Loucy (cell line): ENCODE measurements around the gene KRTAP17-1.

Experiments used
- H2AFZ ChIP-seq: fragments of 200-600 bp; sonication (generic); 2 replicates; pipeline ENCODE4 v1.6.0; 2016; ENCODE audit warnings: antibody characterized with exemption, mild to moderate bottlenecking, low read length, moderate library complexity
- H3F3A ChIP-seq: fragments of 200-600 bp; 2 replicates; pipeline ENCODE4 v1.6.0; 2016; ENCODE audit warnings: antibody characterized with exemption, low read depth, mild to moderate bottlenecking
- H3K27me3 ChIP-seq: fragments of 200-600 bp; sonication (generic); 2 replicates; pipeline ENCODE4 v1.6.1; 2014; ENCODE audit warnings: low read length, mild to moderate bottlenecking; ENCODE audit not compliant: insufficient read depth, poor library complexity, severe bottlenecking
- H3K36me3 ChIP-seq: fragments of 200-600 bp; sonication (generic); 2 replicates; pipeline ENCODE4 v1.6.1; 2016; ENCODE audit warnings: low read length; ENCODE audit not compliant: insufficient read depth
- H3K4me1 ChIP-seq: fragments of 200-600 bp; sonication (generic); 2 replicates; pipeline ENCODE4 v1.5.1; 2014; ENCODE audit warnings: low read length, mild to moderate bottlenecking; ENCODE audit not compliant: insufficient read depth, poor library complexity, severe bottlenecking
- H3K4me2 ChIP-seq: fragments of 200-600 bp; sonication (generic); 2 replicates; pipeline ENCODE4 v1.6.0; 2014; ENCODE audit warnings: antibody characterized with exemption, low read length, low read depth, mild to moderate bottlenecking; ENCODE audit not compliant: poor library complexity, severe bottlenecking
- H3K4me3 ChIP-seq: fragments of 200-600 bp; sonication (generic); 2 replicates; pipeline ENCODE4 v1.5.1; 2014; ENCODE audit warnings: low read length, mild to moderate bottlenecking, mixed read lengths; ENCODE audit not compliant: poor library complexity, severe bottlenecking
- H3K79me2 ChIP-seq: fragments of 200-600 bp; sonication (generic); 2 replicates; pipeline ENCODE4 v1.6.1; 2014; ENCODE audit warnings: low read length; ENCODE audit not compliant: insufficient read depth
- H3K9ac ChIP-seq: fragments of 200-600 bp; sonication (generic); 2 replicates; pipeline ENCODE4 v1.6.0; 2014; ENCODE audit warnings: mild to moderate bottlenecking, low read depth, low read length, moderate library complexity; ENCODE audit not compliant: poor library complexity, severe bottlenecking
- H3K9me2 ChIP-seq: fragments of 200-600 bp; sonication (generic); replicated peaks from 2 replicates; pipeline ENCODE4 v1.6.1; 2016; ENCODE audit warnings: low read depth, low read length, mixed read lengths
- H3K9me3 ChIP-seq: fragments of 200-600 bp; sonication (generic); 2 replicates; pipeline ENCODE4 v1.6.1; 2014; ENCODE audit warnings: mild to moderate bottlenecking, antibody characterized with exemption, low read length, low read depth; ENCODE audit not compliant: insufficient read depth
- H4K20me1 ChIP-seq: fragments of 200-600 bp; sonication (generic); 2 replicates; pipeline ENCODE4 v1.6.0; 2014; ENCODE audit warnings: antibody characterized with exemption, low read length, mild to moderate bottlenecking; ENCODE audit not compliant: insufficient read depth, poor library complexity, severe bottlenecking
- CTCF ChIP-seq: fragments of 200-600 bp; sonication (generic); conservative IDR thresholded peaks from 2 replicates; pipeline ENCODE4 v1.5.1; 2014; ENCODE audit warnings: mild to moderate bottlenecking, antibody characterized with exemption, low read length
- EZH2phosphoT487 ChIP-seq: fragments of 200-600 bp; IDR thresholded peaks from 2 replicates; pipeline ENCODE4 v1.6.1; 2018; ENCODE audit warnings: antibody characterized with exemption, mild to moderate bottlenecking, moderate library complexity, borderline replicate concordance

The KRTAP17-1 gene

GRCh38 chr17:41294016-41294415, 21.5 kb downstream of the KRTAP17-1 start:
- no peak overlapping the region for H3K4me3 ChIP-seq
- no peaks in the 10 kb centered on the region for H3K4me1 ChIP-seq
- no peaks in the 10 kb centered on the region for H3K27me3 ChIP-seq
- H3K4me2 ChIP-seq: no peak overlapping the region
- no peaks in the 10 kb centered on the region for H3K79me2 ChIP-seq
- no peaks in the 10 kb centered on the region for H4K20me1 ChIP-seq
- no peak overlapping the region for H2AFZ ChIP-seq
- H3K9me3 ChIP-seq: no peaks in the 10 kb centered on the region
- no peaks in the 10 kb centered on the region for H3F3A ChIP-seq
- no peaks in the 10 kb centered on the region for H3K9me2 ChIP-seq
- no peak overlapping the region for H3K9ac ChIP-seq
- TF ChIP-seq EZH2phosphoT487 (no peak), CTCF (no peak)
- H3K36me3 ChIP-seq: no peaks in the 10 kb centered on the region

GRCh38 chr17:41287050-41287449, 28.5 kb downstream of the KRTAP17-1 start:
- no peaks in the 10 kb centered on the region for H3K36me3 ChIP-seq
- TF ChIP-seq CTCF (no peak), EZH2phosphoT487 (no peak)
- no peak overlapping the region for H3K4me2 ChIP-seq
- H3K9ac ChIP-seq: no peak overlapping the region
- H3K4me1 ChIP-seq: peaks cover 20% of the 10 kb centered on the region
- no peak overlapping the region for H2AFZ ChIP-seq
- H3K79me2 ChIP-seq: no peaks in the 10 kb centered on the region
- no peaks in the 10 kb centered on the region for H3K27me3 ChIP-seq
- H3K9me3 ChIP-seq: no peaks in the 10 kb centered on the region
- no peaks in the 10 kb centered on the region for H3K9me2 ChIP-seq
- H4K20me1 ChIP-seq: no peaks in the 10 kb centered on the region
- H3F3A ChIP-seq: no peaks in the 10 kb centered on the region
- no peak overlapping the region for H3K4me3 ChIP-seq

GRCh38 chr17:41284546-41284945, 31.0 kb downstream of the KRTAP17-1 start:
- Histone ChIP-seq H3K27me3 (no peaks in the 10 kb centered on the region), H3K4me2 (peak overlapping the region; percentile 49), H3K4me3 (no peak overlapping the region), H3K9me3 (no peaks in the 10 kb centered on the region), H3K9me2 (no peaks in the 10 kb centered on the region), H3K79me2 (no peaks in the 10 kb centered on the region), H3K9ac (no peak overlapping the region), H3F3A (no peaks in the 10 kb centered on the region), H4K20me1 (no peaks in the 10 kb centered on the region), H3K4me1 (peaks cover 20% of the 10 kb centered on the region), H2AFZ (no peak overlapping the region), H3K36me3 (no peaks in the 10 kb centered on the region)
- TF ChIP-seq EZH2phosphoT487 (no peak), CTCF (no peak)
